HepG2 (cell line): ENCODE results near the gene TMED9. TPM values are rescaled to one million over a fixed set of nuclear protein-coding genes. Genes with fewer than 3 reads are reported as not detected.

Experiments used
- ARID2 ChIP-seq: sonication (generic); formaldehyde crosslinking; IDR thresholded peaks from 2 replicates; pipeline ENCODE4 v1.8.1; 2022; ENCODE audit warnings: mild to moderate bottlenecking, missing genetic modification reagents, borderline replicate concordance
- HIVEP1 ChIP-seq: sonication (generic); formaldehyde crosslinking; IDR thresholded peaks from 2 replicates; pipeline ENCODE4 v1.4.0; 2020; ENCODE audit warnings: mild to moderate bottlenecking, missing genetic modification reagents
- KDM1A ChIP-seq: IDR thresholded peaks from 2 replicates; pipeline ENCODE4 v1.6.1; 2016; ENCODE audit warnings: missing compliant biosample characterization
- MIXL1 ChIP-seq: IDR thresholded peaks from 2 replicates; pipeline ENCODE4 v1.6.1; 2016
- MTF1 ChIP-seq: sonication (generic); formaldehyde crosslinking; IDR thresholded peaks from 2 replicates; pipeline ENCODE4 v1.5.0; 2020; ENCODE audit warnings: missing genetic modification reagents
- MXI1 ChIP-seq: IDR thresholded peaks from 3 replicates; pipeline ENCODE4 v1.6.1; 2012; ENCODE audit warnings: low read depth, low read length, inconsistent platforms, borderline replicate concordance
- PAF1 ChIP-seq: IDR thresholded peaks from 2 replicates; pipeline ENCODE4 v1.6.1; 2016; ENCODE audit warnings: missing genetic modification reagents, missing compliant biosample characterization
- PHF20 ChIP-seq: sonication (generic); formaldehyde crosslinking; IDR thresholded peaks from 2 replicates; pipeline ENCODE4 v1.5.0; 2020; ENCODE audit warnings: mild to moderate bottlenecking, missing genetic modification reagents
- SAP130 ChIP-seq: IDR thresholded peaks from 2 replicates; pipeline ENCODE4 v1.6.1; 2016; ENCODE audit warnings: low read depth
- SIN3B ChIP-seq: fragments of 150-350 bp; IDR thresholded peaks from 2 replicates; pipeline ENCODE4 v1.6.1; 2014; ENCODE audit warnings: low read length
- SP140L ChIP-seq: sonication (generic); formaldehyde crosslinking; IDR thresholded peaks from 2 replicates; pipeline ENCODE4 v1.4.0; 2020; ENCODE audit warnings: missing genetic modification reagents, borderline replicate concordance
- ZNF12 ChIP-seq: sonication (generic); formaldehyde crosslinking; IDR thresholded peaks from 2 replicates; pipeline ENCODE4 v1.5.0; 2020; ENCODE audit warnings: missing genetic modification reagents
- ZNF121 ChIP-seq: sonication (generic); formaldehyde crosslinking; IDR thresholded peaks from 2 replicates; pipeline ENCODE4 v1.5.0; 2020; ENCODE audit warnings: mild to moderate bottlenecking, missing genetic modification reagents
- ZNF20 ChIP-seq: sonication (generic); formaldehyde crosslinking; IDR thresholded peaks from 2 replicates; pipeline ENCODE4 v1.4.0; 2020; ENCODE audit warnings: mild to moderate bottlenecking, moderate library complexity, missing genetic modification reagents
- ZNF205 ChIP-seq: IDR thresholded peaks from 2 replicates; pipeline ENCODE4 v1.6.1; 2018; ENCODE audit warnings: missing biosample characterization, missing genetic modification reagents
- ZNF263 ChIP-seq: sonication (generic); formaldehyde crosslinking; IDR thresholded peaks from 2 replicates; pipeline ENCODE4 v1.4.0; 2020; ENCODE audit warnings: missing genetic modification reagents
- ZNF567 ChIP-seq: sonication (generic); formaldehyde crosslinking; IDR thresholded peaks from 2 replicates; pipeline ENCODE4 v1.8.1; 2023; ENCODE audit warnings: mild to moderate bottlenecking, missing genetic modification reagents, borderline replicate concordance
- ZNF619 ChIP-seq: sonication (generic); formaldehyde crosslinking; IDR thresholded peaks from 2 replicates; pipeline ENCODE4 v1.4.0; 2020; ENCODE audit warnings: mild to moderate bottlenecking, missing genetic modification reagents
- ZNF652 ChIP-seq: IDR thresholded peaks from 2 replicates; pipeline ENCODE4 v1.6.1; 2016; ENCODE audit warnings: low read depth, borderline replicate concordance
- ZNF674 ChIP-seq: sonication (generic); formaldehyde crosslinking; IDR thresholded peaks from 2 replicates; pipeline ENCODE4 v1.5.0; 2020; ENCODE audit warnings: low read depth, mild to moderate bottlenecking, missing genetic modification reagents
- ZNF766 ChIP-seq: sonication (generic); formaldehyde crosslinking; IDR thresholded peaks from 2 replicates; pipeline ENCODE4 v1.5.0; 2020; ENCODE audit warnings: missing genetic modification reagents, borderline replicate concordance
- ZNF772 ChIP-seq: sonication (generic); formaldehyde crosslinking; IDR thresholded peaks from 2 replicates; pipeline ENCODE4 v1.5.0; 2020; ENCODE audit warnings: mild to moderate bottlenecking, missing genetic modification reagents
- ZSCAN25 ChIP-seq: sonication (generic); formaldehyde crosslinking; IDR thresholded peaks from 2 replicates; pipeline ENCODE4 v1.8.0; 2022; ENCODE audit warnings: mild to moderate bottlenecking, missing genetic modification reagents
- polyA plus RNA-seq, 8 experiments: library from polyadenylated mRNA; depleted of rRNA in 3 of 8; stranded (reverse) in 7 of 8; unstranded in 1 of 8; fragments of >200 nt; fragmentation: Illumina TruSeq in 4 of 8; extraction: Trizol in 4 of 8; gene quantifications; 2 replicates each; pipeline versions ENCODE4 v1.2.1 to v1.2.3, GENCODE V29; 2011 to 2016; ENCODE audit warnings: low read depth in 4 of 8, missing spikeins in 1 of 8, mixed read lengths in 1 of 8; ENCODE audit not compliant: insufficient read depth in 1 of 8
- total RNA-seq, 5 experiments: library from RNA; depleted of rRNA; stranded (reverse); fragments of >200 nt; fragmentation: Illumina TruSeq; extraction: Trizol; gene quantifications; 2 replicates each; pipeline ENCODE4 v1.2.3, GENCODE V29; 2016; ENCODE audit warnings: low read depth in 1 of 5
- TF ChIP-seq, protein P1 (sequence below): sonication (generic); formaldehyde crosslinking; IDR thresholded peaks from 2 replicates; pipeline ENCODE4 v1.4.0; 2020; ENCODE audit warnings: low read depth, missing genetic modification reagents
- TF ChIP-seq, protein P2 (sequence below): sonication (generic); formaldehyde crosslinking; IDR thresholded peaks from 2 replicates; pipeline ENCODE4 v1.8.0; 2022; ENCODE audit warnings: mild to moderate bottlenecking, missing genetic modification reagents
- TF ChIP-seq, protein P3 (sequence below): sonication (generic); formaldehyde crosslinking; IDR thresholded peaks from 2 replicates; pipeline ENCODE4 v1.8.1; 2022; ENCODE audit warnings: mild to moderate bottlenecking, missing genetic modification reagents

Gene TMED9
- total and polyA plus RNA-seq, 2 of the 13 experiments (the other 11 are each of a cell fraction or from before 2014, with no cell fraction given) = 161 to 350 TPM

GRCh38 chr5:177592010-177592834, at the start of gene TMED9 (continued):
- no peak for TF ChIP-seq ZNF20 (CRISPR knock-in tag)
- TF ChIP-seq, protein P1, sequence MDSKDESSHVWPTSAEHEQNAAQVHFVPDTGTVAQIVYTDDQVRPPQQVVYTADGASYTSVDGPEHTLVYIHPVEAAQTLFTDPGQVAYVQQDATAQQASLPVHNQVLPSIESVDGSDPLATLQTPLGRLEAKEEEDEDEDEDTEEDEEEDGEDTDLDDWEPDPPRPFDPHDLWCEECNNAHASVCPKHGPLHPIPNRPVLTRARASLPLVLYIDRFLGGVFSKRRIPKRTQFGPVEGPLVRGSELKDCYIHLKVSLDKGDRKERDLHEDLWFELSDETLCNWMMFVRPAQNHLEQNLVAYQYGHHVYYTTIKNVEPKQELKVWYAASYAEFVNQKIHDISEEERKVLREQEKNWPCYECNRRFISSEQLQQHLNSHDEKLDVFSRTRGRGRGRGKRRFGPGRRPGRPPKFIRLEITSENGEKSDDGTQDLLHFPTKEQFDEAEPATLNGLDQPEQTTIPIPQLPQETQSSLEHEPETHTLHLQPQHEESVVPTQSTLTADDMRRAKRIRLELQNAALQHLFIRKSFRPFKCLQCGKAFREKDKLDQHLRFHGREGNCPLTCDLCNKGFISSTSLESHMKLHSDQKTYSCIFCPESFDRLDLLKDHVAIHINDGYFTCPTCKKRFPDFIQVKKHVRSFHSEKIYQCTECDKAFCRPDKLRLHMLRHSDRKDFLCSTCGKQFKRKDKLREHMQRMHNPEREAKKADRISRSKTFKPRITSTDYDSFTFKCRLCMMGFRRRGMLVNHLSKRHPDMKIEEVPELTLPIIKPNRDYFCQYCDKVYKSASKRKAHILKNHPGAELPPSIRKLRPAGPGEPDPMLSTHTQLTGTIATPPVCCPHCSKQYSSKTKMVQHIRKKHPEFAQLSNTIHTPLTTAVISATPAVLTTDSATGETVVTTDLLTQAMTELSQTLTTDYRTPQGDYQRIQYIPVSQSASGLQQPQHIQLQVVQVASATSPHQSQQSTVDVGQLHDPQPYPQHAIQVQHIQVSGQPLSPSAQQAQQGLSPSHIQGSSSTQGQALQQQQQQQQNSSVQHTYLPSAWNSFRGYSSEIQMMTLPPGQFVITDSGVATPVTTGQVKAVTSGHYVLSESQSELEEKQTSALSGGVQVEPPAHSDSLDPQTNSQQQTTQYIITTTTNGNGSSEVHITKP (CRISPR knock-in tag) = no peak
- no peak for TF ChIP-seq HIVEP1 (CRISPR knock-in tag)
- TF ChIP-seq KDM1A = no peak
- TF ChIP-seq ZNF567 (CRISPR knock-in tag) = 0 out of 2 replicates have a peak, but pooled peaks have one; percentile 32
- TF ChIP-seq ZNF766 (CRISPR knock-in tag) = 0 out of 2 replicates have a peak, but pooled peaks have one; percentile 64
- no peak for TF ChIP-seq ZNF674 (CRISPR knock-in tag)
- TF ChIP-seq ZNF619 (CRISPR knock-in tag) = peak; percentile 79; the same call in 1 of the 2 replicates
- TF ChIP-seq ZNF12 (CRISPR knock-in tag) = no peak
- peak; percentile 86 for TF ChIP-seq ARID2 (CRISPR knock-in tag)
- TF ChIP-seq SP140L (CRISPR knock-in tag) = no peak
- peak; percentile 65; the same call in 1 of the 3 replicates for TF ChIP-seq MXI1
- 0 out of 2 replicates have a peak, but pooled peaks have one; percentile 41 for TF ChIP-seq ZSCAN25 (CRISPR knock-in tag)
- no peak for TF ChIP-seq ZNF121 (CRISPR knock-in tag)
- no peak for TF ChIP-seq ZNF652
- TF ChIP-seq SAP130 (CRISPR knock-in tag) = peak; percentile 86
- TF ChIP-seq PAF1 (CRISPR knock-in tag) = no peak
- TF ChIP-seq ZNF772 (CRISPR knock-in tag) = no peak
- no peak for TF ChIP-seq SIN3B
- TF ChIP-seq PHF20 (CRISPR knock-in tag) = peak; percentile 64
- TF ChIP-seq MTF1 (CRISPR knock-in tag) = no peak
- TF ChIP-seq, protein P2, sequence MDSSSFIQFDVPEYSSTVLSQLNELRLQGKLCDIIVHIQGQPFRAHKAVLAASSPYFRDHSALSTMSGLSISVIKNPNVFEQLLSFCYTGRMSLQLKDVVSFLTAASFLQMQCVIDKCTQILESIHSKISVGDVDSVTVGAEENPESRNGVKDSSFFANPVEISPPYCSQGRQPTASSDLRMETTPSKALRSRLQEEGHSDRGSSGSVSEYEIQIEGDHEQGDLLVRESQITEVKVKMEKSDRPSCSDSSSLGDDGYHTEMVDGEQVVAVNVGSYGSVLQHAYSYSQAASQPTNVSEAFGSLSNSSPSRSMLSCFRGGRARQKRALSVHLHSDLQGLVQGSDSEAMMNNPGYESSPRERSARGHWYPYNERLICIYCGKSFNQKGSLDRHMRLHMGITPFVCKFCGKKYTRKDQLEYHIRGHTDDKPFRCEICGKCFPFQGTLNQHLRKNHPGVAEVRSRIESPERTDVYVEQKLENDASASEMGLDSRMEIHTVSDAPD (CRISPR knock-in tag) = no peak
- TF ChIP-seq ZNF205 (CRISPR knock-in tag) = 0 out of 2 replicates have a peak, but pooled peaks have one; percentile 53
- TF ChIP-seq, protein P3, sequence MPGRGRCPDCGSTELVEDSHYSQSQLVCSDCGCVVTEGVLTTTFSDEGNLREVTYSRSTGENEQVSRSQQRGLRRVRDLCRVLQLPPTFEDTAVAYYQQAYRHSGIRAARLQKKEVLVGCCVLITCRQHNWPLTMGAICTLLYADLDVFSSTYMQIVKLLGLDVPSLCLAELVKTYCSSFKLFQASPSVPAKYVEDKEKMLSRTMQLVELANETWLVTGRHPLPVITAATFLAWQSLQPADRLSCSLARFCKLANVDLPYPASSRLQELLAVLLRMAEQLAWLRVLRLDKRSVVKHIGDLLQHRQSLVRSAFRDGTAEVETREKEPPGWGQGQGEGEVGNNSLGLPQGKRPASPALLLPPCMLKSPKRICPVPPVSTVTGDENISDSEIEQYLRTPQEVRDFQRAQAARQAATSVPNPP (CRISPR knock-in tag) = peak; percentile 71; the same call in 1 of the 2 replicates
- peak; percentile 41; the same call in 1 of the 2 replicates for TF ChIP-seq MIXL1 (CRISPR knock-in tag)
- 0 out of 2 replicates have a peak, but pooled peaks have one; percentile 22 for TF ChIP-seq ZNF263
